Measurements from ENCODE around the gene KIAA1217. TPM values are rescaled to one million over a fixed set of nuclear protein-coding genes. Genes with fewer than 3 reads are reported as not detected.

The KIAA1217 gene
- total and polyA plus RNA-seq, 2 of the 4 experiments (the other 2 are of a cell fraction), result 3.4 to 4.4 TPM

DNA sequence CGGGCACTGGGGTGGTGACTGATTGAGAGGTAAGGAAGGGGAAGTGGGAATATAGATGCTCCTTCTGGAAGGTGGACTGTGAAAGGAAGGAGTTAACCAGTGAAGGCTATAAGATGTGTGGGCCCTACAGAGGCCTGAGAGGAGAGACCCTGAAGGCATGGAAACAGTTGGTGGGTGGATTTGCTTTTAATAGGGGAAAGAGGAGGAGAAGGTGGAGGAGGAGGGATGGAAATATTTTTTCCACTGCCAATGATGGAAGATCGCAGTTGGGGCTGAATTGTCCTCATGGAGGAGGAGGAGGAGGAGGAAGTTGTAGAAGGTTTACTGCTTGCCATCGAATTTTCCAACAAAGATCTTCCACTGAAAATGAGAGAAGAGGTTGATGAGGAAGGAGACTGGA is 80.3 kb downstream of the KIAA1217 start:
- H3K56ac ChIP-seq (ENCODE audit: extremely low read depth, insufficient read depth, low read length), result no peak overlapping the region
- no peaks in the 10 kb centered on the region for H3K27me3 ChIP-seq (ENCODE audit: control insufficient read depth, insufficient read depth, low read length)
- H2BK20ac ChIP-seq (ENCODE audit: low read depth, low read length), result no peak overlapping the region
- no peak overlapping the region for H3K14ac ChIP-seq (replicated peaks; ENCODE audit: low read depth, low read length)
- no peak overlapping the region for H2AFZ ChIP-seq (replicated peaks; ENCODE audit: low read length, poor library complexity)
- ChIA-PET CTCF (no interaction called here), POLR2A (ENCODE audit: unreplicated experiment) (no interaction called here)
- no peak overlapping the region for H2BK5ac ChIP-seq (ENCODE audit: low read depth, low read length, poor library complexity, severe bottlenecking)
- no peak overlapping the region for H3K9ac ChIP-seq (ENCODE audit: low read depth, low read length)
- H3K4me2 ChIP-seq (ENCODE audit: low read depth, low read length), result no peak overlapping the region
- no peak overlapping the region for H4K5ac ChIP-seq (ENCODE audit: low read depth, low read length)
- no peak overlapping the region for H3K4me3 ChIP-seq (ENCODE audit: insufficient read depth, low read depth, low read length)
- no TSS peak for BruUV-seq (replicated peaks)
- no peak overlapping the region for H2AK9ac ChIP-seq (replicated peaks; ENCODE audit: low read depth, low read length, poor library complexity)
- H2AK5ac ChIP-seq (ENCODE audit: low read depth, low read length), result no peak overlapping the region
- 100% methylated on average over 1 of the region's 3 CpGs; no CpG with 5 or more reads in 1 of the 2 experiments for WGBS, 2 experiments (ENCODE audit: extremely low coverage in 2 of 2, insufficient read length in 1 of 2)
- no peaks in the 10 kb centered on the region for H3K79me1 ChIP-seq (ENCODE audit: low read depth in 1 of 2, low read length in 2 of 2)
- H3K9me3 ChIP-seq (ENCODE audit: control insufficient read depth, insufficient read depth, low read length), result no peaks in the 10 kb centered on the region
- TF ChIP-seq MAZ (IDR thresholded peaks at IDR 0.05; ENCODE audit: borderline replicate concordance, low read depth, low read length) (no peak), CEBPB (IDR thresholded peaks at IDR 0.05; ENCODE audit: low read depth, low read length) (no peak), CHD1 (IDR thresholded peaks at IDR 0.05; ENCODE audit: low read depth, low read length) (no peak), MAFK (IDR thresholded peaks at IDR 0.05; ENCODE audit: low read depth, low read length) (no peak), MXI1 (IDR thresholded peaks at IDR 0.05; ENCODE audit: borderline replicate concordance, low read depth, low read length) (no peak), FOS (IDR thresholded peaks at IDR 0.05; ENCODE audit: low read depth, low read length) (no peak), RAD21 (IDR thresholded peaks at IDR 0.05; ENCODE audit: low read length) (no peak), SMC3 (IDR thresholded peaks at IDR 0.05; ENCODE audit: low read depth, low read length) (no peak), RFX5 (IDR thresholded peaks at IDR 0.05; ENCODE audit: low read depth, low read length) (no peak), POLR2A (IDR thresholded peaks at IDR 0.05; ENCODE audit: low read depth, low read length) (no peak), RCOR1 (IDR thresholded peaks at IDR 0.05; ENCODE audit: insufficient replicate concordance, low read length) (no peak), BHLHE40 (IDR thresholded peaks at IDR 0.05; ENCODE audit: low read depth, low read length) (no peak), NFE2L2 (IDR thresholded peaks at IDR 0.05; ENCODE audit: low read depth, low read length) (no peak)
- TF ChIP-seq, protein P1, sequence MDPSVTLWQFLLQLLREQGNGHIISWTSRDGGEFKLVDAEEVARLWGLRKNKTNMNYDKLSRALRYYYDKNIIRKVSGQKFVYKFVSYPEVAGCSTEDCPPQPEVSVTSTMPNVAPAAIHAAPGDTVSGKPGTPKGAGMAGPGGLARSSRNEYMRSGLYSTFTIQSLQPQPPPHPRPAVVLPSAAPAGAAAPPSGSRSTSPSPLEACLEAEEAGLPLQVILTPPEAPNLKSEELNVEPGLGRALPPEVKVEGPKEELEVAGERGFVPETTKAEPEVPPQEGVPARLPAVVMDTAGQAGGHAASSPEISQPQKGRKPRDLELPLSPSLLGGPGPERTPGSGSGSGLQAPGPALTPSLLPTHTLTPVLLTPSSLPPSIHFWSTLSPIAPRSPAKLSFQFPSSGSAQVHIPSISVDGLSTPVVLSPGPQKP (IDR thresholded peaks at IDR 0.05; ENCODE audit: borderline replicate concordance, low read depth, low read length), result no peak
- TF ChIP-seq, protein P2, sequence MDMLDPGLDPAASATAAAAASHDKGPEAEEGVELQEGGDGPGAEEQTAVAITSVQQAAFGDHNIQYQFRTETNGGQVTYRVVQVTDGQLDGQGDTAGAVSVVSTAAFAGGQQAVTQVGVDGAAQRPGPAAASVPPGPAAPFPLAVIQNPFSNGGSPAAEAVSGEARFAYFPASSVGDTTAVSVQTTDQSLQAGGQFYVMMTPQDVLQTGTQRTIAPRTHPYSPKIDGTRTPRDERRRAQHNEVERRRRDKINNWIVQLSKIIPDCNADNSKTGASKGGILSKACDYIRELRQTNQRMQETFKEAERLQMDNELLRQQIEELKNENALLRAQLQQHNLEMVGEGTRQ (IDR thresholded peaks at IDR 0.05; ENCODE audit: low read depth, low read length), result no peak
- TF ChIP-seq, protein P3, sequence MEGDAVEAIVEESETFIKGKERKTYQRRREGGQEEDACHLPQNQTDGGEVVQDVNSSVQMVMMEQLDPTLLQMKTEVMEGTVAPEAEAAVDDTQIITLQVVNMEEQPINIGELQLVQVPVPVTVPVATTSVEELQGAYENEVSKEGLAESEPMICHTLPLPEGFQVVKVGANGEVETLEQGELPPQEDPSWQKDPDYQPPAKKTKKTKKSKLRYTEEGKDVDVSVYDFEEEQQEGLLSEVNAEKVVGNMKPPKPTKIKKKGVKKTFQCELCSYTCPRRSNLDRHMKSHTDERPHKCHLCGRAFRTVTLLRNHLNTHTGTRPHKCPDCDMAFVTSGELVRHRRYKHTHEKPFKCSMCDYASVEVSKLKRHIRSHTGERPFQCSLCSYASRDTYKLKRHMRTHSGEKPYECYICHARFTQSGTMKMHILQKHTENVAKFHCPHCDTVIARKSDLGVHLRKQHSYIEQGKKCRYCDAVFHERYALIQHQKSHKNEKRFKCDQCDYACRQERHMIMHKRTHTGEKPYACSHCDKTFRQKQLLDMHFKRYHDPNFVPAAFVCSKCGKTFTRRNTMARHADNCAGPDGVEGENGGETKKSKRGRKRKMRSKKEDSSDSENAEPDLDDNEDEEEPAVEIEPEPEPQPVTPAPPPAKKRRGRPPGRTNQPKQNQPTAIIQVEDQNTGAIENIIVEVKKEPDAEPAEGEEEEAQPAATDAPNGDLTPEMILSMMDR (conservative IDR thresholded peaks at IDR 0.05; ENCODE audit: low read depth, low read length), result no peak
- H2BK120ac ChIP-seq (ENCODE audit: low read depth, low read length), result no peak overlapping the region
- no peaks in the 10 kb centered on the region for H3K4me1 ChIP-seq (ENCODE audit: control insufficient read depth, insufficient read depth, low read length)
- H4K91ac ChIP-seq (ENCODE audit: insufficient read depth, low read depth, low read length), result no peak overlapping the region
- H4K20me1 ChIP-seq (ENCODE audit: insufficient read depth, low read length), result no peaks in the 10 kb centered on the region
- H3K4ac ChIP-seq (ENCODE audit: low read depth, low read length), result no peak overlapping the region
- H3K23ac ChIP-seq (ENCODE audit: low read depth, low read length), result no peak overlapping the region
- in situ Hi-C loops (cut with MboI; ENCODE audit: low sequenced_read_pairs), result no loop called here
- no peaks in the 10 kb centered on the region for H3K9me1 ChIP-seq (ENCODE audit: insufficient read depth, low read length)
- intact Hi-C loops (cut with micrococcal nuclease), result no loop called here
- no peak overlapping the region for H3K27ac ChIP-seq (ENCODE audit: insufficient read depth, low read length)
- no peaks in the 10 kb centered on the region for H3K36me3 ChIP-seq (ENCODE audit: control insufficient read depth, insufficient read depth, low read length)
- DNase-seq (no peak), ATAC-seq (ENCODE audit: low read depth) (no peak)
- no peak overlapping the region for H3K18ac ChIP-seq (ENCODE audit: low read depth, low read length)
- no peak overlapping the region for H4K8ac ChIP-seq (ENCODE audit: low read depth in 2 of 2, low read length in 2 of 2)
- dilution Hi-C loops (cut with HindIII; ENCODE audit: low sequenced_read_pairs, unreplicated experiment), result no loop called here
- H2BK15ac ChIP-seq (ENCODE audit: low read depth, low read length), result no peak overlapping the region
